Neutrophil (primary cell): Measurements from ENCODE around the gene OVCA2.

Source experiments
- H3K27ac ChIP-seq: fragments of 200-600 bp; sonication (generic); 2 replicates; pipeline ENCODE4 v1.5.1; 2016; ENCODE audit warnings: mild to moderate bottlenecking, moderate library complexity
- H3K27me3 ChIP-seq: fragments of 200-600 bp; sonication (generic); 2 replicates; pipeline ENCODE4 v1.6.0; 2016; ENCODE audit warnings: mild to moderate bottlenecking
- H3K36me3 ChIP-seq: fragments of 200-600 bp; sonication (generic); 2 replicates; pipeline ENCODE4 v1.5.1; 2017
- H3K4me1 ChIP-seq, 2 experiments: fragments of 200-600 bp in 1 of 2; sonication (generic) in 1 of 2; 1 replicate in 1 of 2; 2 replicates in 1 of 2; pipeline versions ENCODE4 v1.5.1 to v1.6.1; 2013 to 2016; ENCODE audit warnings: low read depth in 1 of 2, low read length in 1 of 2, mild to moderate bottlenecking in 1 of 2, moderate library complexity in 1 of 2; ENCODE audit not compliant: control insufficient read depth in 1 of 2, insufficient read depth in 1 of 2
- H3K4me3 ChIP-seq, 2 experiments: fragments of 200-600 bp in 1 of 2; sonication (generic) in 1 of 2; 1 replicate in 1 of 2; 2 replicates in 1 of 2; pipeline ENCODE4 v1.5.1; 2013 to 2016; ENCODE audit warnings: low read depth in 1 of 2, low read length in 1 of 2, mild to moderate bottlenecking in 1 of 2, moderate library complexity in 1 of 2
- H3K9me3 ChIP-seq: fragments of 200-600 bp; sonication (generic); 2 replicates; pipeline ENCODE4 v1.5.1; 2016
- TF ChIP-seq, protein P1 (sequence below): fragments of 200-600 bp; sonication (generic); IDR thresholded peaks from 2 replicates; pipeline ENCODE4 v1.5.1; 2016; ENCODE audit warnings: antibody characterized with exemption

Gene OVCA2

DNA sequence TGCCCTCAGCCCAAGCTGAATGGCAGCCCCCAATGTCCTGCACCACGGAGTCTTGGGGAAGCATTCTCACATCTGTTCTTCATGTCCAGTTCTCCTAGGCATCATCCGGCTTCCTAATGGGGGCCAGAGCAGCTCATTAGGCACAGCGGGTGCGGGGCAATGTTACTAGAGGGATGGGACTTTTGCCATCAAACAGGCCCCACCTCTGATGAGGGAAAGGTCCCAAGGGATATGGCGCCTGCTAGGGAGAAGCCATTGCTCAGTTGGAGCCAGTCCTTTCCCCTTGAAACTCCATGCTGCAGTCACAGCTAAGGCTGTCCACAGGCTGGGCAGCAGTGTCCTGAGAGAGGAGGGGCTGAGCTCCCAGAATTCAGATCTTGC is 13.6 kb upstream of the OVCA2 start:
- TF ChIP-seq, protein P1, sequence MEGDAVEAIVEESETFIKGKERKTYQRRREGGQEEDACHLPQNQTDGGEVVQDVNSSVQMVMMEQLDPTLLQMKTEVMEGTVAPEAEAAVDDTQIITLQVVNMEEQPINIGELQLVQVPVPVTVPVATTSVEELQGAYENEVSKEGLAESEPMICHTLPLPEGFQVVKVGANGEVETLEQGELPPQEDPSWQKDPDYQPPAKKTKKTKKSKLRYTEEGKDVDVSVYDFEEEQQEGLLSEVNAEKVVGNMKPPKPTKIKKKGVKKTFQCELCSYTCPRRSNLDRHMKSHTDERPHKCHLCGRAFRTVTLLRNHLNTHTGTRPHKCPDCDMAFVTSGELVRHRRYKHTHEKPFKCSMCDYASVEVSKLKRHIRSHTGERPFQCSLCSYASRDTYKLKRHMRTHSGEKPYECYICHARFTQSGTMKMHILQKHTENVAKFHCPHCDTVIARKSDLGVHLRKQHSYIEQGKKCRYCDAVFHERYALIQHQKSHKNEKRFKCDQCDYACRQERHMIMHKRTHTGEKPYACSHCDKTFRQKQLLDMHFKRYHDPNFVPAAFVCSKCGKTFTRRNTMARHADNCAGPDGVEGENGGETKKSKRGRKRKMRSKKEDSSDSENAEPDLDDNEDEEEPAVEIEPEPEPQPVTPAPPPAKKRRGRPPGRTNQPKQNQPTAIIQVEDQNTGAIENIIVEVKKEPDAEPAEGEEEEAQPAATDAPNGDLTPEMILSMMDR = no peak
- Histone ChIP-seq H3K36me3 (no peaks in the 10 kb centered on the region), H3K4me1 (peaks cover 33 to 43% of the 10 kb centered on the region in 2 experiments), H3K27ac (no peak overlapping the region), H3K9me3 (no peaks in the 10 kb centered on the region), H3K4me3 (no peak overlapping the region), H3K27me3 (peaks cover 80% of the 10 kb centered on the region)

DNA sequence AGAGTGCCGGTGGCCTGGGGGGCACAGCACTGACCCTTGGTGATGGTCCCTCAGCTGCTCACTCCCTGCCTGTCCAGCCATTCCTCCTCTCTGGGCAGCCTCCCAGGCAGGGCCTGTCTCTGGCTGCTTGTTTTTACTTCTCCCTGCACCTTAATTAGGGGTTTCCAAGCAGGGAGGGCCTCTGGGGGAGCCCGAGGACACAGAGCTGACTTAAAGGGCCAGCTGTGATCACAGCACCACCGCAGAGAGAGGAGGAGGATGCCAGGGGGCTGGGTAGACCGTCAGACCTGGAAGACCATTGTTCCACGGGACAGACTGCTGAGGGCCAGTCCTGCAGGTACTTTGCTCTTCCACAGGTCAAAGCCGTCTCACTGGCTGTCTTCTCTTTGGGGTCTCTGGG is 13.1 kb upstream of the OVCA2 start:
- peaks cover 32 to 38% of the 10 kb centered on the region in 2 experiments for H3K4me1 ChIP-seq
- H3K4me3 ChIP-seq = no peak overlapping the region
- TF ChIP-seq, protein P1 = no peak
- no peaks in the 10 kb centered on the region for H3K9me3 ChIP-seq
- H3K27ac ChIP-seq = no peak overlapping the region
- H3K36me3 ChIP-seq = no peaks in the 10 kb centered on the region
- peaks cover 75% of the 10 kb centered on the region for H3K27me3 ChIP-seq

DNA sequence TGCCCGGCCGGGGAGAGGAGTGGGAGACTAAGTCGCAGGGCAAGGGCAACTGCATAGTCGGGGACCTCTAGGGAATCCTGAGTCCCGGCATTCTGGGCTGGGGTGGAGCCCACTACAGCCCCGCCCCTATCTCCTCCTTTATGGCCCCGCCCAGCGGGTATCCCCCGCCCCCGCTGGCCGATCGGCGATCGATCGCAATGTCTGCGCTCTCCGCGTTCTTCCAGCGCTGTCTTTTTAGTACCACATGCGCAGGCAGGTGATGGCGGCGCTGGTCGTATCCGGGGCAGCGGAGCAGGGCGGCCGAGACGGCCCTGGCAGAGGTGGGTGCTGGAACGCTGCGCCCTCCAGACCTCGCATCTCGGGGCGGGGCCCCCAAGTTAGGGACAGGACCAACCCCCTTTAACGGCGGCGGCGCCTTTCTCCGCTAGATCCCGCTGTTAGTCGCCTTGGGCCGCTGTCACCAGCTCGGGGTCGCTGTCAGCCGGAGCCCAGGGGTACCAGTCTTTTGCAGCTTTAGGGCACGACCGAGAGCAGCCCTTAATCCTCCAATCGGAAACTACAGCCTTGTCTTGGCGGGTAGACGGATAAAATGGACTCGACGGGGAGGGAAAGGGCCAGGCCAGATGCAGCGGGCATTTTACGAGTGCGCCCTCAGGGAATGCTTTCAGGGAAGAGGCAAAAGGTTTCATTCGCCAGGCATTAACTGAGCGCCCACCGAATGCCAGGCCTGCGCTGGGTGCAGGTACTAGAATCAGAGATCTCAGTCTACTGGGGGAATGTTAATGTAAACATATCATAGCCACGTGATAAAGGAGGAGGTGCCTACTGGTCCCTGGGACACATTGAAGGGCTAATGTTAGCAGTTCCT is 11.7 kb upstream of the OVCA2 start, which contains the start of gene DPH1:
TSS of gene DPH1 (plus strand) at position 243 of the 868 bp plus-strand sequence. CDS start at position 260, 17 bp downstream.
- peak within 1 kb of the TSS; percentile 54 to 66 for H3K4me3 ChIP-seq
- peaks cover 18 to 24% of the 10 kb centered on the region in 2 experiments for H3K4me1 ChIP-seq
- no peaks in the 10 kb centered on the region for H3K9me3 ChIP-seq
- peaks cover 61% of the 10 kb centered on the region for H3K27me3 ChIP-seq
- no peak within 1 kb of the TSS for H3K27ac ChIP-seq
- H3K36me3 ChIP-seq = no peaks in the 10 kb centered on the region
- TF ChIP-seq, protein P1 = no peak

DNA sequence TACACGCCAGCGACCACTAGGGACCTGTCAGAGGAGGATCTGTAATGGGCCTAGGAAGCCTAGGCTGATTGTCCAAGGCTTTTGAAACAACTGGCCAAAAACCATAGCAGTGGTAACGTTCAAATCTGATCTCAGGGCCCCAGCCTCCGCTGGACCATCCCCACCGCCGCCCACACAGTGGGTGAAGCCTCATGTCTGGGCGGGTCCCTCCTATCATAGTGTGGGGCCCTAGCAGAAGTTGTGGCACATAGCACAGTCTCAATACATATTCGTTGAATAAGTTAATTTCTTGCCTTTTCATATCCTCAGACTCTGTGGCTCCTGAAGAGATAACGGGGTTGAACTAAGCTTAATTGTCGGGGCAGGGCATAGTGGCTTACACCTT is 11.1 kb upstream of the OVCA2 start:
- Histone ChIP-seq H3K4me3 (peak overlapping the region; percentile 54 to 66), H3K4me1 (peaks cover 13 to 18% of the 10 kb centered on the region in 2 experiments), H3K9me3 (no peaks in the 10 kb centered on the region), H3K27ac (no peak overlapping the region), H3K36me3 (no peaks in the 10 kb centered on the region), H3K27me3 (peaks cover 55% of the 10 kb centered on the region)
- TF ChIP-seq, protein P1 = no peak

DNA sequence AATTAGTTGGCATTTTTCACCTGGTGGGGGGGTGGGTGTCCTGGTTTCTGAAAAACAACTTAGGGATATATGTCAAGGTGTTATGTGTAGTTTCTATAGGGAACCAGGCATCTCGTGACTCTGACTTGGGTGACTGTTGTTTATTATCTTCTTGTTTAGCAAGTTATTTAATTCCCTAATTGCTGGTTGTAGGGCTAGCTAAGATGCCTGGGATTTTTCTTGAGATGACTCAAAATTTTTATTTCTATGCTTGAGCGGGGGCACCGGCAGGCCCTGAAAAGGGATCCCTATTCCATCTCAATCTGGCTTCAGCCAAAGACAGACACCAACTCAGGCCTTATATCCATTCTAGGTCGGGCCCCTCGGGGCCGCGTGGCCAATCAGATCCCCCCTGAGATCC is 8.7 kb upstream of the OVCA2 start:
- TF ChIP-seq, protein P1 = no peak
- H3K27ac ChIP-seq = no peak overlapping the region
- no peaks in the 10 kb centered on the region for H3K36me3 ChIP-seq
- peaks cover 13 to 15% of the 10 kb centered on the region in 2 experiments for H3K4me1 ChIP-seq
- no peaks in the 10 kb centered on the region for H3K9me3 ChIP-seq
- H3K27me3 ChIP-seq = peaks cover 31% of the 10 kb centered on the region
- H3K4me3 ChIP-seq = no peak overlapping the region
